Neural cell (in vitro differentiated cells): ENCODE measurements around the gene SEBOX. TPM values are rescaled to one million over a fixed set of nuclear protein-coding genes. Genes with fewer than 3 reads are reported as not detected.

Experiments
- H2AFZ ChIP-seq: fragments of 200-600, 300-800 bp; sonication (generic), shearing (Covaris generic); 2 replicates; pipeline ENCODE4 v1.6.0; 2014; ENCODE audit warnings: low read depth, mild to moderate bottlenecking, antibody characterized with exemption, low read length, moderate library complexity
- H3F3A ChIP-seq: fragments of 200-600 bp; shearing (Covaris generic); 2 replicates; pipeline ENCODE4 v1.6.1; 2016; ENCODE audit warnings: mild to moderate bottlenecking, moderate library complexity, mixed read lengths, antibody characterized with exemption, low read length; ENCODE audit not compliant: insufficient read depth, poor library complexity, severe bottlenecking
- H3K27ac ChIP-seq: fragments of 200-600, 300-800 bp; sonication (generic), shearing (Covaris generic); 2 replicates; pipeline ENCODE4 v1.5.1; 2014; ENCODE audit warnings: mild to moderate bottlenecking, low read length, moderate library complexity
- H3K27me3 ChIP-seq: fragments of 300-800, 200-600 bp; sonication (generic), shearing (Covaris generic); 2 replicates; pipeline ENCODE4 v1.6.0; 2014; ENCODE audit warnings: mild to moderate bottlenecking, low read depth, low read length, moderate library complexity; ENCODE audit not compliant: insufficient read depth
- H3K36me3 ChIP-seq: fragments of 300-800, 200-600 bp; sonication (generic), shearing (Covaris generic); 2 replicates; pipeline ENCODE4 v1.5.1; 2014; ENCODE audit warnings: mild to moderate bottlenecking, antibody characterized with exemption, low read length, moderate library complexity; ENCODE audit not compliant: insufficient read depth
- H3K4me2 ChIP-seq: fragments of 300-800, 200-600 bp; sonication (generic), shearing (Covaris generic); 2 replicates; pipeline ENCODE4 v1.6.0; 2014; ENCODE audit warnings: mild to moderate bottlenecking, low read length
- H3K4me3 ChIP-seq: fragments of 300-800, 200-600 bp; sonication (generic), shearing (Covaris generic); 2 replicates; pipeline ENCODE4 v1.5.1; 2014; ENCODE audit warnings: mild to moderate bottlenecking, low read length, moderate library complexity
- H3K79me2 ChIP-seq: fragments of 200-600 bp; shearing (Covaris generic); replicated peaks from 2 replicates; pipeline ENCODE4 v1.6.0; 2014; ENCODE audit warnings: mild to moderate bottlenecking, low read length, moderate library complexity; ENCODE audit not compliant: insufficient read depth
- H3K9ac ChIP-seq: fragments of 300-800, 200-600 bp; sonication (generic), shearing (Covaris generic); 2 replicates; pipeline ENCODE4 v1.6.1; 2016; ENCODE audit warnings: mild to moderate bottlenecking, low read length, mixed read lengths
- H3K9me2 ChIP-seq: fragments of 200-600 bp; shearing (Covaris generic); 2 replicates; pipeline ENCODE4 v1.6.1; 2016; ENCODE audit warnings: mild to moderate bottlenecking, low read length, mixed read lengths; ENCODE audit not compliant: insufficient read depth
- H3K9me3 ChIP-seq: fragments of 200-600, 300-800 bp; sonication (generic), shearing (Covaris generic); 2 replicates; pipeline ENCODE4 v1.6.1; 2016; ENCODE audit warnings: mild to moderate bottlenecking, mixed run types, low read length, moderate library complexity, mixed read lengths
- H4K20me1 ChIP-seq: fragments of 200-600 bp; shearing (Covaris generic); 2 replicates; pipeline ENCODE4 v1.6.1; 2016; ENCODE audit warnings: mild to moderate bottlenecking, mixed run types; ENCODE audit not compliant: insufficient read depth
- EP300 ChIP-seq: fragments of 450-650 bp; conservative IDR thresholded peaks from 2 replicates; pipeline ENCODE4 v1.6.1; 2014; ENCODE audit warnings: antibody characterized with exemption, mild to moderate bottlenecking, moderate library complexity; ENCODE audit not compliant: poor library complexity, severe bottlenecking
- EZH2 ChIP-seq: fragments of 200-600, 300-800 bp; shearing (Covaris generic), sonication (generic); IDR thresholded peaks from 2 replicates; pipeline ENCODE4 v1.6.1; 2014; ENCODE audit warnings: antibody characterized with exemption, low read length, borderline replicate concordance, mild to moderate bottlenecking; ENCODE audit not compliant: insufficient read depth, poor library complexity, severe bottlenecking
- MXI1 ChIP-seq: fragments of 450-650 bp; conservative IDR thresholded peaks from 2 replicates; pipeline ENCODE4 v1.6.1; 2014; ENCODE audit warnings: antibody characterized with exemption, mild to moderate bottlenecking; ENCODE audit not compliant: poor library complexity, severe bottlenecking
- POLR2AphosphoS5 ChIP-seq: IDR thresholded peaks from 2 replicates; pipeline ENCODE4 v1.6.1; 2012
- RAD21 ChIP-seq: fragments of 450-650 bp; conservative IDR thresholded peaks from 2 replicates; pipeline ENCODE4 v1.6.1; 2014; ENCODE audit warnings: antibody characterized with exemption, mild to moderate bottlenecking, moderate library complexity
- SMC3 ChIP-seq: fragments of 450-650 bp; conservative IDR thresholded peaks from 2 replicates; pipeline ENCODE4 v1.6.1; 2014; ENCODE audit warnings: antibody characterized with exemption, mild to moderate bottlenecking, moderate library complexity; ENCODE audit not compliant: poor library complexity
- TAF1 ChIP-seq: IDR thresholded peaks from 2 replicates; pipeline ENCODE4 v1.6.1; 2012; ENCODE audit warnings: low read depth
- polyA plus RNA-seq: library from polyadenylated mRNA; depleted of rRNA; stranded (reverse); fragments of >200 nt; gene quantifications from 2 replicates; pipeline ENCODE4 v1.2.3, GENCODE V29; 2014
- TF ChIP-seq, protein P1 (sequence below): fragments of 450-650 bp; IDR thresholded peaks from 2 replicates; pipeline ENCODE4 v1.5.1; 2014; ENCODE audit warnings: antibody characterized with exemption, mild to moderate bottlenecking, moderate library complexity; ENCODE audit not compliant: poor library complexity, severe bottlenecking
- TF ChIP-seq, protein P2 (sequence below): IDR thresholded peaks from 2 replicates; pipeline ENCODE4 v1.6.1; 2012; ENCODE audit warnings: borderline replicate concordance

Gene SEBOX
- polyA plus RNA-seq, 1 donor from 2014 or later: not detected

DNA sequence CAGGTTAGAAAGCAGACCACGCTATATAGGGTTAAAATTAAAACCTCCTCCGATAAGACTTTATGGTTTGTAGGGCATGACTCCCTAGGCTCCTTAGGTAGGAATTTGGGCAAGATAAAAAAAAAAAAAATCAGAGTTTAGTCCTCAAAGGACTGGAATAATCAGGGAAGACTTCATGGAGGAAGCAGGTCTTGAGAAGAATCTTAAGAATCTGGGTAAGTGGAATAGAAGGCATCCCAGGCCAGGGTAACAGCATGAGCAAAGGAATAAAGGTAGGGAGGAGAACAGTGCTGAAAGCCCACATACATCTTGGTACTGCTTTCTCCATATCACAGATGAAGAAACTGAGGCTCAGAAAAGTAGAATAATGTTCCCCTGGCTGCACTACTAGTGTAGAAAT is 25.6 kb upstream of the SEBOX start:
- H2AFZ ChIP-seq: no peak overlapping the region
- peaks cover 5% of the 10 kb centered on the region for H3K36me3 ChIP-seq

DNA sequence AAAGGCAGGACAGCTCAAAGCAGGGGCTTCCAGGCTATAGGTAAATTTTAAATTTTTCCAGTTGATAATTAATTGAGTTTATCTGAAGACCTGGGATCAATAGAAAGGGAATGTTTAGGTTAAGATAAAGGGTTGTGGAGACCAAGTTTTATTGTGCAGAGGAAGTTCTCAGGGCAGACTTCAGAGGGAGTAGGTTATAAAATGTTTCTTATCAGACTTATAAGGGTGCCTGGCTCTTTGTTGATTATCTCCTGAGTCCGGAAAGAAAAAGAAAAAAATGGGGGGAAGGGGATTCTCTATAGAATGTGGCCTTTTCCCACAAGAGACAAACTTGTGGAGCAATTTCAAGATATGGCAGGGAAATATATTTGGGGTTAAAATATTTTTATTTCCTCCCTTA is 25.1 kb upstream of the SEBOX start:
- no peak overlapping the region for H3K4me3 ChIP-seq
- H3K36me3 ChIP-seq: peaks cover 5% of the 10 kb centered on the region
- no peak overlapping the region for H3K9ac ChIP-seq
- no peaks in the 10 kb centered on the region for H4K20me1 ChIP-seq
- no peaks in the 10 kb centered on the region for H3K9me3 ChIP-seq
- no peak for TF ChIP-seq EP300
- TF ChIP-seq, protein P1, sequence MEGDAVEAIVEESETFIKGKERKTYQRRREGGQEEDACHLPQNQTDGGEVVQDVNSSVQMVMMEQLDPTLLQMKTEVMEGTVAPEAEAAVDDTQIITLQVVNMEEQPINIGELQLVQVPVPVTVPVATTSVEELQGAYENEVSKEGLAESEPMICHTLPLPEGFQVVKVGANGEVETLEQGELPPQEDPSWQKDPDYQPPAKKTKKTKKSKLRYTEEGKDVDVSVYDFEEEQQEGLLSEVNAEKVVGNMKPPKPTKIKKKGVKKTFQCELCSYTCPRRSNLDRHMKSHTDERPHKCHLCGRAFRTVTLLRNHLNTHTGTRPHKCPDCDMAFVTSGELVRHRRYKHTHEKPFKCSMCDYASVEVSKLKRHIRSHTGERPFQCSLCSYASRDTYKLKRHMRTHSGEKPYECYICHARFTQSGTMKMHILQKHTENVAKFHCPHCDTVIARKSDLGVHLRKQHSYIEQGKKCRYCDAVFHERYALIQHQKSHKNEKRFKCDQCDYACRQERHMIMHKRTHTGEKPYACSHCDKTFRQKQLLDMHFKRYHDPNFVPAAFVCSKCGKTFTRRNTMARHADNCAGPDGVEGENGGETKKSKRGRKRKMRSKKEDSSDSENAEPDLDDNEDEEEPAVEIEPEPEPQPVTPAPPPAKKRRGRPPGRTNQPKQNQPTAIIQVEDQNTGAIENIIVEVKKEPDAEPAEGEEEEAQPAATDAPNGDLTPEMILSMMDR: no peak
- H3F3A ChIP-seq: no peaks in the 10 kb centered on the region
- no peaks in the 10 kb centered on the region for H3K9me2 ChIP-seq
- H3K79me2 ChIP-seq: no peaks in the 10 kb centered on the region
- no peak overlapping the region for H2AFZ ChIP-seq
- H3K4me2 ChIP-seq: no peak overlapping the region
- no peaks in the 10 kb centered on the region for H3K27me3 ChIP-seq
- H3K27ac ChIP-seq: no peak overlapping the region

More for the DNA sequence above, 25.6 kb upstream of the SEBOX start:
- H3K4me2 ChIP-seq: no peak overlapping the region
- no peaks in the 10 kb centered on the region for H3K9me2 ChIP-seq
- no peaks in the 10 kb centered on the region for H3F3A ChIP-seq
- no peaks in the 10 kb centered on the region for H3K9me3 ChIP-seq
- no peak overlapping the region for H3K9ac ChIP-seq
- no peaks in the 10 kb centered on the region for H3K79me2 ChIP-seq
- H3K27ac ChIP-seq: no peak overlapping the region
- H4K20me1 ChIP-seq: no peaks in the 10 kb centered on the region
- no peaks in the 10 kb centered on the region for H3K27me3 ChIP-seq
- no peak for TF ChIP-seq EP300
- no peak for TF ChIP-seq POLR2AphosphoS5
- no peak for TF ChIP-seq RAD21
- TF ChIP-seq MXI1: no peak
- TF ChIP-seq, protein P2, sequence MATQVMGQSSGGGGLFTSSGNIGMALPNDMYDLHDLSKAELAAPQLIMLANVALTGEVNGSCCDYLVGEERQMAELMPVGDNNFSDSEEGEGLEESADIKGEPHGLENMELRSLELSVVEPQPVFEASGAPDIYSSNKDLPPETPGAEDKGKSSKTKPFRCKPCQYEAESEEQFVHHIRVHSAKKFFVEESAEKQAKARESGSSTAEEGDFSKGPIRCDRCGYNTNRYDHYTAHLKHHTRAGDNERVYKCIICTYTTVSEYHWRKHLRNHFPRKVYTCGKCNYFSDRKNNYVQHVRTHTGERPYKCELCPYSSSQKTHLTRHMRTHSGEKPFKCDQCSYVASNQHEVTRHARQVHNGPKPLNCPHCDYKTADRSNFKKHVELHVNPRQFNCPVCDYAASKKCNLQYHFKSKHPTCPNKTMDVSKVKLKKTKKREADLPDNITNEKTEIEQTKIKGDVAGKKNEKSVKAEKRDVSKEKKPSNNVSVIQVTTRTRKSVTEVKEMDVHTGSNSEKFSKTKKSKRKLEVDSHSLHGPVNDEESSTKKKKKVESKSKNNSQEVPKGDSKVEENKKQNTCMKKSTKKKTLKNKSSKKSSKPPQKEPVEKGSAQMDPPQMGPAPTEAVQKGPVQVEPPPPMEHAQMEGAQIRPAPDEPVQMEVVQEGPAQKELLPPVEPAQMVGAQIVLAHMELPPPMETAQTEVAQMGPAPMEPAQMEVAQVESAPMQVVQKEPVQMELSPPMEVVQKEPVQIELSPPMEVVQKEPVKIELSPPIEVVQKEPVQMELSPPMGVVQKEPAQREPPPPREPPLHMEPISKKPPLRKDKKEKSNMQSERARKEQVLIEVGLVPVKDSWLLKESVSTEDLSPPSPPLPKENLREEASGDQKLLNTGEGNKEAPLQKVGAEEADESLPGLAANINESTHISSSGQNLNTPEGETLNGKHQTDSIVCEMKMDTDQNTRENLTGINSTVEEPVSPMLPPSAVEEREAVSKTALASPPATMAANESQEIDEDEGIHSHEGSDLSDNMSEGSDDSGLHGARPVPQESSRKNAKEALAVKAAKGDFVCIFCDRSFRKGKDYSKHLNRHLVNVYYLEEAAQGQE: no peak
- TF ChIP-seq TAF1: no peak
- TF ChIP-seq, protein P1: no peak
- TF ChIP-seq EZH2: no peak
- TF ChIP-seq SMC3: no peak
- no peak overlapping the region for H3K4me3 ChIP-seq
